Measurements from ENCODE around the gene TMTC2. TPM values are rescaled to one million over a fixed set of nuclear protein-coding genes. Genes with fewer than 3 reads are reported as not detected.

TMTC2 gene
- total and polyA plus RNA-seq, 4 experiments from 2014 or later, result 0.09 to 8.2 (median 4.2) TPM

DNA sequence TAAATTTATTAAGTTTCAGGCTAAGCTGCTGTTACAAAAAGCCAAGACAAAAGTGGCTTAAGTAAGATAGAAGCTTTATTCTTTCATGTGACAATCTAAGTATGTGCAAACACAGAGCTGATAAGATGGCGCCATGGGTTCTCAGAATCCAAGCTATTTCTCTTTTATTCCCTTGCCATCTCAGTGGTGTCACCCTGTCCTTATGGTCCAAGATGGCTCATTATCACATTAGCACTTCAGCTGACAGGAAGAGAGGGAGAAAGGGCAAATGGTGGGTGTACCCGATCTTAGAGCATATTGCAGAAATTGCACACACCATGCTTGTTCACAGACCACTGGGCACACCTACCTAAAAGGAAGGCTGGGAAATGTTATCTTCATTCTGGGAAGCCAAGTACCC, 211.7 kb downstream of the TMTC2 start:
- no peak for DNase-seq
- Histone ChIP-seq H3K4me3 (ENCODE audit: low read length in 2 of 2) (no peak overlapping the region), H3K9me3 (ENCODE audit: control insufficient read depth in 1 of 2, low read length in 2 of 2) (no peaks in the 10 kb centered on the region), H3K27ac (ENCODE audit: low read depth, low read length) (no peak overlapping the region), H3K4me1 (ENCODE audit: insufficient read depth, low read length) (no peaks in the 10 kb centered on the region), H3K27me3 (ENCODE audit: insufficient read depth, low read length) (no peaks in the 10 kb centered on the region), H3K36me3 (ENCODE audit: insufficient read depth, low read length) (no peaks in the 10 kb centered on the region)
- peaks cover 0 to 3% (median 0%) of the 10 kb centered on the region in 8 donors for H3K9me3 Mint-ChIP-seq
- intact Hi-C loops (cut with micrococcal nuclease), result no loop called here
- peaks cover 0 to 2% (median 0%) of the 10 kb centered on the region in 4 donors for H3K4me1 Mint-ChIP-seq
- no peak overlapping the region for H3K4me3 Mint-ChIP-seq
- H3K36me3 Mint-ChIP-seq, result peaks cover 3 to 5% of the 10 kb centered on the region in 2 donors
- no peaks in the 10 kb centered on the region for H3K27me3 Mint-ChIP-seq
- ChIA-PET CTCF (ENCODE audit: partially characterized antibody) (no interaction called here), POLR2A (ENCODE audit: partially characterized antibody) (no interaction called here)
- H3K27ac Mint-ChIP-seq, result no peak overlapping the region

DNA sequence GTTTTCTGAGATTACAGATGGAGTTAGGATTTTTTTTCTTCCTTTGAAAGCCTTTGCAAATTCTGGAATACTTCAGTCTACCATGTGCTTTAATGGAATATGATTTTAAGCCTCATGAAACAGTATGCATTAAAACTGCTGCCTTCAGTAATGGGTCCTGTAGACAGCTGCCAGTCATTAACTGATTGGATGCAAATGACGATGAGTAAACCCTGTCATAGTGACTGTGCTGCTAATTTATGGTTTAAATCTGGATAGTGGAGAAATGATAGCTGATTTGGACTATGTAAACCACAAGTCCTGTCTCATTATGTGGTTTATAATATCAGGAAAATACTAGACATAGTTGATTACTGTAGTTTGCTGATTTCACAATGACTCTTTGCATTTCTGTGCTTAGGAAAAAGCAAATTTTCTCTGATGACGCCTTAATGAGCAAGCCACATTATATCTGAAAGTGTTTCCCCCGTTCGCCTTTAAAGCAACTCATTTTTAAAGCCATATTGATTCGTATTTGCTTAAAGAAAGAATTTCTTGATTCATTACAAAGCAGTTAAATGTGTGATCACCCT, 217.6 kb downstream of the TMTC2 start:
- Mint-ChIP-seq H3K9me3 (no peaks in the 10 kb centered on the region), H3K27me3 (no peaks in the 10 kb centered on the region), H3K36me3 (no peaks in the 10 kb centered on the region), H3K27ac (no peak overlapping the region), H3K4me3 (no peak overlapping the region), H3K4me1 (no peaks in the 10 kb centered on the region)
- H3K27ac ChIP-seq (ENCODE audit: low read depth, low read length), result no peak overlapping the region
- ChIA-PET CTCF (ENCODE audit: partially characterized antibody) (no interaction called here), POLR2A (ENCODE audit: partially characterized antibody) (no interaction called here)
- intact Hi-C loops (cut with micrococcal nuclease), result no loop called here
- no peaks in the 10 kb centered on the region for H3K9me3 ChIP-seq (ENCODE audit: control insufficient read depth in 1 of 2, low read length in 2 of 2)
- no peak for DNase-seq
- no peak overlapping the region for H3K4me3 ChIP-seq (ENCODE audit: low read length in 2 of 2)
- H3K27me3 ChIP-seq (ENCODE audit: insufficient read depth, low read length), result no peaks in the 10 kb centered on the region
- no peaks in the 10 kb centered on the region for H3K36me3 ChIP-seq (ENCODE audit: insufficient read depth, low read length)
- H3K4me1 ChIP-seq (ENCODE audit: insufficient read depth, low read length), result no peaks in the 10 kb centered on the region

DNA sequence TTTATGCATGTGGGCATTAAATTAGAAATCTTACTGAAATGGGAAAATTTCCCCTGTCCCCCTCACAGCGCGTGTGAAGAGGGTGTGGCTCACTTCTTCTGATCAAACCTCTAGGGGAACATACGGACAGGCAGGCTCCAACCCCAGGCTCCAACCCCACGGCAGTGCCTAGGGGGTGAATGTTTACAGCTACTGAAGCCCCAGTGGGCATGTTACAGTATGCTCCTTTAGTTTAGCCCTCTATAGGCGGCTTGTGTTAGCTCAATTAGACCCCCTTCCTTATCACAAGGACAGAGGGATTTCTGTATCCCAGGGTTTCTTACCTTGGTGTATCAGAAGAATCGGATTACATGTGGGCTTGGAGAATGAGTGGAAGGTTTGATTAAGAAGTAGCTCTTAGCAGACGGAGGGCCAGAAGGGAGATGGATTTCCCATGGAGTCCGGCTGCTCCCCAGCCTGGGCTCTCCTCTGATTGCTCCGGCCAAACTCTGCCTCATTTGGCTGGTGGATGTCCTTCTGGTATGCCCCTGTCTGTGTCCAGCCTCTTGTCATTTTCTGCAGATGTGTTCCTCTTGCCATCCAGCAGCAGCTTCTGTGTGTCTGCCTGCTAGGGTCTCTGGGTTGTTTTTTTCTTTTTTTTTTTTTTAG, 223.7 kb downstream of the TMTC2 start:
- H3K4me3 Mint-ChIP-seq, result no peak overlapping the region
- ChIA-PET CTCF (ENCODE audit: partially characterized antibody) (no interaction called here), POLR2A (ENCODE audit: partially characterized antibody) (no interaction called here)
- H3K36me3 Mint-ChIP-seq, result peaks cover 0 to 4% of the 10 kb centered on the region in 2 donors
- no peak overlapping the region for H3K27ac Mint-ChIP-seq
- no peak overlapping the region for H3K27ac ChIP-seq (ENCODE audit: low read depth, low read length)
- H3K4me3 ChIP-seq (ENCODE audit: low read length in 2 of 2), result no peak overlapping the region
- no peaks in the 10 kb centered on the region for H3K4me1 ChIP-seq (ENCODE audit: insufficient read depth, low read length)
- H3K27me3 Mint-ChIP-seq, result no peaks in the 10 kb centered on the region
- no peaks in the 10 kb centered on the region for H3K4me1 Mint-ChIP-seq
- no peaks in the 10 kb centered on the region for H3K27me3 ChIP-seq (ENCODE audit: insufficient read depth, low read length)
- H3K36me3 ChIP-seq (ENCODE audit: insufficient read depth, low read length), result no peaks in the 10 kb centered on the region
- no peaks in the 10 kb centered on the region for H3K9me3 ChIP-seq (ENCODE audit: control insufficient read depth in 1 of 2, low read length in 2 of 2)
- intact Hi-C loops (cut with micrococcal nuclease), result no loop called here
- no peaks in the 10 kb centered on the region for H3K9me3 Mint-ChIP-seq
- no peak for DNase-seq

- Mint-ChIP-seq H3K4me3 (no peak overlapping the region), H3K4me1 (no peaks in the 10 kb centered on the region), H3K36me3 (peaks cover 0 to 4% of the 10 kb centered on the region in 2 donors), H3K27ac (no peak overlapping the region), H3K9me3 (peaks cover 0 to 2% (median 0%) of the 10 kb centered on the region in 8 donors), H3K27me3 (no peaks in the 10 kb centered on the region)
- ChIA-PET CTCF (ENCODE audit: partially characterized antibody) (no interaction called here), POLR2A (ENCODE audit: partially characterized antibody) (no interaction called here)
- no peaks in the 10 kb centered on the region for H3K27me3 ChIP-seq (ENCODE audit: insufficient read depth, low read length)
- no peak overlapping the region for H3K27ac ChIP-seq (ENCODE audit: low read depth, low read length)
- H3K9me3 ChIP-seq (ENCODE audit: control insufficient read depth in 1 of 2, low read length in 2 of 2), result no peaks in the 10 kb centered on the region
- no peak for DNase-seq
- intact Hi-C loops (cut with micrococcal nuclease), result no loop called here
- no peaks in the 10 kb centered on the region for H3K36me3 ChIP-seq (ENCODE audit: insufficient read depth, low read length)
- H3K4me1 ChIP-seq (ENCODE audit: insufficient read depth, low read length), result no peaks in the 10 kb centered on the region
- H3K4me3 ChIP-seq (ENCODE audit: low read length in 2 of 2), result no peak overlapping the region
Observed at GRCh38 chr12:82912406-82912805, 225.7 kb downstream of the TMTC2 start.

- Mint-ChIP-seq H3K4me3 (no peak overlapping the region), H3K27me3 (no peaks in the 10 kb centered on the region), H3K9me3 (peaks cover 0 to 2% (median 0%) of the 10 kb centered on the region in 8 donors), H3K4me1 (no peaks in the 10 kb centered on the region), H3K27ac (peak overlapping the region in 1 of 7 donors; percentile 20), H3K36me3 (no peaks in the 10 kb centered on the region)
- POLR2A ChIA-PET (ENCODE audit: partially characterized antibody), result no interaction called here
- Histone ChIP-seq H3K27ac (ENCODE audit: low read depth, low read length) (no peak overlapping the region), H3K36me3 (ENCODE audit: insufficient read depth, low read length) (no peaks in the 10 kb centered on the region), H3K9me3 (ENCODE audit: control insufficient read depth in 1 of 2, low read length in 2 of 2) (no peaks in the 10 kb centered on the region), H3K4me1 (ENCODE audit: insufficient read depth, low read length) (no peaks in the 10 kb centered on the region), H3K4me3 (ENCODE audit: low read length in 2 of 2) (no peak overlapping the region), H3K27me3 (ENCODE audit: insufficient read depth, low read length) (no peaks in the 10 kb centered on the region)
- CTCF ChIA-PET (ENCODE audit: partially characterized antibody), result no interaction called here
- DNase-seq, result no peak
- intact Hi-C loops (cut with micrococcal nuclease), result no loop called here
Observed at GRCh38 chr12:82919388-82920054, 232.8 kb downstream of the TMTC2 start.

DNA sequence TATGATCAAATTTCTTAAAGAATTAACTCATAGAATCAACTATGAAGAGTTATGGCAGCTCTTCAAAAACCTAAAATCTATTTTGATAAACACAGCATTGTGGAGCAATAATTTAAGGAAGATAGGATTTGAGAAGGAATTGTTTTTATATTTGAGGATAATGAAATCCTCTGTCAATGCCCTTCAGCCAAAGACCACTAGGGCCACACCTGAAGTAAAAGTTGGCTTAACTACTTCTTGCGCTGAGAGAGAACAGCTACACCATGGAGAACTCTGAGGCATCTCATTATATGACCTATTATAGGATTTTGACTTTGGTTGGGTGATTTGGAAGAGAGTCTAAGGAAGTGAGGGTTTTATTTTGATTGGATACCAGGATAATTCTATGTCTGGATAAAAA, 237.2 kb downstream of the TMTC2 start:
- Mint-ChIP-seq H3K4me1 (no peaks in the 10 kb centered on the region), H3K27me3 (no peaks in the 10 kb centered on the region), H3K36me3 (peaks cover 0 to 7% of the 10 kb centered on the region in 2 donors), H3K4me3 (no peak overlapping the region), H3K9me3 (no peaks in the 10 kb centered on the region), H3K27ac (no peak overlapping the region)
- no peak overlapping the region for H3K4me3 ChIP-seq (ENCODE audit: low read length in 2 of 2)
- no peaks in the 10 kb centered on the region for H3K36me3 ChIP-seq (ENCODE audit: insufficient read depth, low read length)
- H3K27me3 ChIP-seq (ENCODE audit: insufficient read depth, low read length), result no peaks in the 10 kb centered on the region
- no peak for DNase-seq
- no peaks in the 10 kb centered on the region for H3K4me1 ChIP-seq (ENCODE audit: insufficient read depth, low read length)
- ChIA-PET POLR2A (ENCODE audit: partially characterized antibody) (no interaction called here), CTCF (ENCODE audit: partially characterized antibody) (no interaction called here)
- H3K27ac ChIP-seq (ENCODE audit: low read depth, low read length), result no peak overlapping the region
- no peaks in the 10 kb centered on the region for H3K9me3 ChIP-seq (ENCODE audit: control insufficient read depth in 1 of 2, low read length in 2 of 2)
- intact Hi-C loops (cut with micrococcal nuclease), result no loop called here

GRCh38 chr12:82926630-82927029, 239.9 kb downstream of the TMTC2 start:
- Mint-ChIP-seq H3K9me3 (no peaks in the 10 kb centered on the region), H3K27me3 (no peaks in the 10 kb centered on the region)
- CTCF ChIA-PET (ENCODE audit: partially characterized antibody), result no interaction called here

More at GRCh38 chr12:82926630-82927029, 239.9 kb downstream of the TMTC2 start:
- intact Hi-C loops (cut with micrococcal nuclease), result no loop called here
- Histone ChIP-seq H3K9me3 (ENCODE audit: control insufficient read depth in 1 of 2, low read length in 2 of 2) (no peaks in the 10 kb centered on the region), H3K27ac (ENCODE audit: low read depth, low read length) (no peak overlapping the region), H3K4me1 (ENCODE audit: insufficient read depth, low read length) (no peaks in the 10 kb centered on the region), H3K27me3 (ENCODE audit: insufficient read depth, low read length) (no peaks in the 10 kb centered on the region), H3K36me3 (ENCODE audit: insufficient read depth, low read length) (no peaks in the 10 kb centered on the region), H3K4me3 (ENCODE audit: low read length in 2 of 2) (no peak overlapping the region)
- peaks cover 2 to 7% of the 10 kb centered on the region in 2 donors for H3K36me3 Mint-ChIP-seq
- POLR2A ChIA-PET (ENCODE audit: partially characterized antibody), result no interaction called here
- no peak overlapping the region for H3K4me3 Mint-ChIP-seq
- H3K4me1 Mint-ChIP-seq, result no peaks in the 10 kb centered on the region
- H3K27ac Mint-ChIP-seq, result no peak overlapping the region
- DNase-seq, result no peak
